Left cardiac atrium (tissue), 4 donors: ENCODE data around the gene CNTD1. TPM values are rescaled to one million over a fixed set of nuclear protein-coding genes. Genes with fewer than 3 reads are reported as not detected.
"Not testable (repeated sequence)": the region's sequence is repeated elsewhere in the genome, so short reads cannot be mapped to it uniquely, and the experiment has no call there.

Experiments
- ATAC-seq, 2 donors: fragments of 200-7000 bp; cut with Tn5 transposase; one replicate each; pipeline ENCODE4 v1.9.1; 2020; ENCODE audit warnings: mild to moderate bottlenecking in 2 of 2, moderate library complexity in 2 of 2
- DNase-seq: peaks from one replicate; pipeline ENCODE4 v3.0.0-alpha.2; 2020
- intact Hi-C, 2 donors: fragments of 100-400 bp; cut with DNase I; formaldehyde crosslinking; loops; one replicate each; pipeline versions ENCODE4 v1.14.1 to v1.15.1; 2022 to 2023
- total RNA-seq, 2 donors: library from RNA; stranded (reverse); fragmentation: NEBNext Ultra II Directional; extraction: Animal tissue kit (Norgen Biotek cat#: 25700); gene quantifications; one replicate each; pipeline ENCODE4 v1.2.1, GENCODE V29; 2021
- donor health status: DM: no; HTN: yes; CAD: no.
- donor health status: DM: no; HTN: yes; CAD: no; lungs with severe emphysema.
- donor health status: DM: yes; HTN: yes; CAD: no.
- donor health status: Dilated cardiomyopathy.

Gene CNTD1
- total RNA-seq, 2 donors from 2014 or later: 0.44 TPM; not detected in 1

DNA sequence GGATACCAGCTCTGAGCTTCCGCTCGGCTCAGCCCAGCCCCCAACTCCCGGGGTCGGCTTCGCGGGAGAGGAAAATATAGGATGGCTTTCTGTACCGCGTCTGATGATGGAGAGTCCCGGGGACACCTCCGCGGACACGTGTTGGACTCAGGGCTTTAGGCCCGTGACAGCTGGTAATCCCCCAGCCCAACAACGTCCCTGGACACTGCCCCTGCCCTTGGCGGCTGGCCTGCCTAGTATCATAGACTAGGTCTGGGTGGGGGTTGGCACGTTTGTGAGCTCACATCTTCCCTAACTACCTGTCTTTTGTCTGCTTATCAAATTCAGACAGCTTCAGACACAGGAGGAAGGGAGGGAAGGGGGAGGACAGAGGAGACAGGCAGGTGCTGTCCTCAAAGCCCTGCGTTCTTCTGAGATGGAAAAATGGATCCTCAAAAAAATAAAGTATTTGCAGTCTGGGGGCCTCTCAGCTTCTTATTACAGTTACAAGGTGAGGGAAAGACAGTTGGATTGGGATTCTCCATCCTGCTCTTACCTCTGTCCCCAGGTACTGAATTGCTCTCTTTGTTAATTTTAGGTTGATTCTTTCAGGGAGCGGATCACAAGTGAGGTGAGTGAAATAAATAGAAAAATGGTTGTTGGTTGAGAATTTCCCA, 35.2 kb downstream of the CNTD1 start:
- ATAC-seq (peak; percentile 9 to 14), DNase-seq (no peak)
- intact Hi-C loops: no loop called here

DNA sequence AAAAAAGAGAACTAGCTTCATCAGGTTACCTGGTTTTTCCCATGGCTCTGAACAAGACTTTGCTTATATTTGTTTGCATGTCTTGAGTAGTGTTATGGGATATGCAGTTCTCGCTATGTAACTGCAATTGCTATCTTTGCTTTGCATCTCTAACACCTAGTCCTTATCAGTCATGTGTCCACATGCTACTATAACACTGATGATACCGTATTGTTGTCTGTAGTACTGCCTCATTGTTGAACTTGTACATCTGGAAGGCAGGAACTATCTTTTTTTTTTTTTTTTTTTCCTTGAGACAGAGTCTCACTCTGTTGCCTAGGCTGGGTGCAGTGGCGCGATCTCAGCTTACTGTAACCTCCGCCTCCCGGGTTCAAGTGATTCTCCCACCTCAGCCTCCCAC, 37.1 kb downstream of the CNTD1 start:
- intact Hi-C loops: no loop called here
- ATAC-seq: no peak
- no peak for DNase-seq

DNA sequence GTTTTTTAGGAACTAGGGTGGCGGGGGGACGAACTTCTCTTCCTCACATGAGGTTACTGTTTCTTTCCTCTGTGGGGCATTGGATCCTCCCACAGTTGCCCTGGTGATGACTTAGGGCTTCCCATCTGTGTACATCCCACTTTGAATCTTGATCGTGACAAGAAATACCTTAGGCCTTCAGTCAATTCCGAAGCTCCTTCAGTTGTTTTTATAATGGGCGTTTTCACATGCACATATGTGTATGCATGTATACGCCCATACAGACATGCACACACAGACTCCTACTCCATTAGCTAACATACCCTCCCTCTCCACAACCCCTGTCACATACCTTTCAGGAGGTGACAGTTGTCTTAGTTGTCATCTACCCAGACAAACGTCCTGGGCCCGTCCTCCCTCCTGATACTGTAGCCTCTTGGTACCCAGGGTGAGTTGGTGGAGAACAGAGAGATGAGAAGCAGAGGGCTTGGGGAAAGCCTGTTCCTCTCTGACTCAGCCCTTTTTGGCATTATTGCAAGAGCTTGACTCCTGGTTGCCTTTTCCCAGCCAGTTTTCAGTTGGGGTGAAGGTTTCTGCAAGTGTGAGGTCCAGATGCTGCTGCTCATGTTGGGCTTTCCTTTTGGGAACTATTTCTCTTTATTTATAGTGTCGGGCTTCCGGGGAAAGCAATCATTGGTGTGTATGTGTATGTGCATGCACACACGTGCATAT, 43.5 kb downstream of the CNTD1 start:
- no peak for ATAC-seq
- no peak for DNase-seq
- intact Hi-C loops: loop anchor here (2.0 to 5.0 kb wide), 2 partner anchors 95 kb away; no protein-coding TSS in a partner anchor

DNA sequence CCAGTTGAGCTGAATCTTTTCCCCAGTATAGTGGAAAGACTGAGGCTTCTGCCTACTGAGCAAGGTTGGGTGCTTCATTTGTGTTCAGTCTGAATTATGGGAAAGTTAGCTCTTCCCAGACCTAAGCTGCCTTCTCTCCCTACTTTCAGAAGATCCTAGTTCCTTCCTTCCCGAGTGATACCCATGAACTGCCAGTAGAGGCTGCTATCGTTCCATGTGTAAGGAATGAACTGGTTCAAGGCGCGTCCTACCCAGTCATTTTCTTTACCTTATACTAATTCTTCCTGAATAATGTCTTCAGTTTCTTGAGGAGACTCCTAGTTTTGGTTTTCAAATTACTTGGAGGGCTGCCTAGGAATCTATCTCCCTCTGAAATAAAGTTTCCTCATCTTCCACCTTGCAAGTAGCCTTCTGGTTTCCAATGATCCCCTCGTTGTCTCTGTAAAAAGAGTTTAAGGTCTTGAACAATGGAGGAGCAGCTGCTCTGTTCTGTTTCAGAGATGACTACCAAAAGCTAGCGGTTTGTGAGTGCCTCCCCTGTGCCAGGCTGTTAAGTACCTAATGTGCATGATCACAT, 44.8 kb downstream of the CNTD1 start:
- intact Hi-C loops: loop anchor here (2.0 to 5.0 kb wide), 2 partner anchors 93 to 94 kb away; no protein-coding TSS in a partner anchor
- ATAC-seq (peak; percentile 63 to 69), DNase-seq (no peak)

DNA sequence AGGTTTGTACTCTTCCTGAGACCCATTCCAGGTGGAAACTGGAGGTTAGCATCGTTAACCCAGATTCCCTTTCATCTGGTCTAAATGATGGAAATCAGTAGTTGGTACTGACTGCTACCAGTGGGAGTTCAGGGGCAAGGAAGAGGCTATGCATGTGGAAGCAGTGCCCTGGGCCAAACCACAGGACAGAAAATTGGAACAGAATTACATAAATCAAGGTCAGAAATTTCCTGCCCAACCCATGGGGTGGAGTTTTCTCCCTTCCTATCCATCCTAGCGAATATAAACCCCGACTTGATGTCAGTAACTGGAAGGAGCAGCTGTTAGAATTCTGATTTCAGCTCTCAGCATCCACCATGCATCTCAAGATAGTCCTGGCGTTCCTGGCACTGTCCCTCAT, 45.6 kb downstream of the CNTD1 start, which contains the start of gene AOC2:
TSS of gene AOC2 (plus strand) at position 310 of the 400 bp plus-strand sequence. CDS start at position 357, 47 bp downstream.
- DNase-seq (no peak), ATAC-seq (no peak)
- intact Hi-C loops: loop anchor here in 1 of 2 donors (5.0 kb wide), 1 partner anchor 93 kb away; no protein-coding TSS in a partner anchor

DNA sequence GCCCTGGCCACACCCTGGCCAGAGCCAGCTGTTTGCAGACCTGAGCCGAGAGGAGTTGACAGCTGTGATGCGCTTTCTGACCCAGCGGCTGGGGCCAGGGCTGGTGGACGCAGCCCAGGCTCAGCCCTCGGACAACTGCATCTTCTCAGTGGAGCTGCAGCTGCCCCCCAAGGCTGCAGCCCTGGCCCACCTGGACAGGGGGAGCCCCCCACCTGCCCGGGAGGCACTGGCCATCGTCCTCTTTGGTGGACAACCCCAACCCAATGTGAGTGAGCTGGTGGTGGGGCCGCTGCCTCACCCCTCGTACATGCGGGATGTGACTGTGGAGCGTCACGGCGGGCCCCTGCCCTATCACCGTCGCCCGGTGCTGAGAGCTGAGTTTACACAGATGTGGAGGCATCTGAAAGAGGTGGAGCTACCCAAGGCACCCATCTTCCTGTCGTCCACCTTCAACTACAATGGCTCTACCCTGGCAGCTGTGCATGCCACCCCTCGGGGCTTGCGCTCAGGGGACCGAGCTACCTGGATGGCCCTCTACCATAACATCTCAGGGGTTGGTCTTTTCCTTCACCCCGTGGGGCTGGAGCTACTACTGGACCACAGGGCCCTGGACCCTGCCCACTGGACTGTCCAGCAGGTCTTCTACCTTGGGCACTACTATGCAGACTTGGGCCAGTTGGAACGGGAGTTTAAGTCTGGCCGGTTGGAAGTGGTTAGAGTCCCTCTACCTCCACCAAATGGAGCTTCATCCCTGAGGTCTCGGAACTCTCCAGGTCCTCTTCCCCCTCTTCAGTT, 46.3 kb downstream of the CNTD1 start:
- DNase-seq: no peak
- ATAC-seq: no peak
- intact Hi-C loops: loop anchor here in 1 of 2 donors (5.0 kb wide), 1 partner anchor 92 kb away; no protein-coding TSS in a partner anchor

DNA sequence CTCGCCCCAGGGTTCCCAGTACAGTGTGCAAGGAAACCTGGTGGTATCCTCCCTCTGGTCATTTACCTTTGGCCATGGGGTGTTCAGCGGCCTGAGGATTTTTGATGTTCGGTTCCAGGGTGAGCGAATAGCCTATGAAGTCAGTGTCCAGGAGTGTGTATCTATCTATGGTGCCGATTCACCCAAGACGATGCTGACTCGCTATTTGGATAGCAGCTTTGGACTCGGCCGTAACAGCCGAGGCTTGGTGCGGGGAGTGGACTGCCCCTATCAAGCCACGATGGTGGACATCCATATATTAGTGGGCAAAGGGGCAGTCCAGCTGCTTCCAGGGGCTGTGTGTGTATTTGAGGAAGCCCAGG, 46.9 kb downstream of the CNTD1 start:
- ATAC-seq: no peak
- intact Hi-C loops: no loop called here

DNA sequence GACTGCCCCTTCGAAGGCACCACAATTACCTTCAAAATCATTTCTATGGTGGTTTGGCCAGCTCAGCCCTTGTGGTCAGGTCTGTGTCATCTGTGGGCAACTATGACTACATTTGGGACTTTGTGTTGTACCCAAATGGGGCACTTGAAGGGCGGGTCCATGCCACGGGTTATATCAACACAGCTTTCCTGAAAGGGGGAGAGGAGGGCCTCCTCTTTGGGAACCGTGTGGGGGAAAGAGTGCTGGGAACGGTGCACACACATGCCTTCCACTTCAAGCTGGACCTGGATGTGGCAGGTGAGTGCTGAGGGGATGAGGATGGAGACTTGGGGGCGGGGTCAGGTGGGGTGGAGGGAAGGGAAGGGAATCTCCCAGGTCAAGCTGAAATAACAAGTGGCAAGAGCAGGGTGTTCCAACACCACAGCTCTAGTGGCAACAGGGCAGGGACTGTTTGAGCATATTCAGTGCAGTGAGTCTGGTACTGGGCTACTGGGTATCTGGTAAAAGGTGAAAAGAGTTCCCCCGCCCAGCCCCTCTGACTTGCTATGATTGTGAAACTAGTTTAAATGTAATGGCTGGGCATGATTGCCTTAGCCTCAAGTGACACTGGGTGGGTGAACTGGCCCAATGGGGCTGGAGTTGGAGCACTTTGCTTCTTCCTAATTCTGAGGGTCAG, 47.4 kb downstream of the CNTD1 start:
- intact Hi-C loops: no loop called here
- ATAC-seq (peak in 1 of 2 donors; percentile 40), DNase-seq (no peak)

More for the DNA sequence above, 46.9 kb downstream of the CNTD1 start:
- DNase-seq: no peak

DNA sequence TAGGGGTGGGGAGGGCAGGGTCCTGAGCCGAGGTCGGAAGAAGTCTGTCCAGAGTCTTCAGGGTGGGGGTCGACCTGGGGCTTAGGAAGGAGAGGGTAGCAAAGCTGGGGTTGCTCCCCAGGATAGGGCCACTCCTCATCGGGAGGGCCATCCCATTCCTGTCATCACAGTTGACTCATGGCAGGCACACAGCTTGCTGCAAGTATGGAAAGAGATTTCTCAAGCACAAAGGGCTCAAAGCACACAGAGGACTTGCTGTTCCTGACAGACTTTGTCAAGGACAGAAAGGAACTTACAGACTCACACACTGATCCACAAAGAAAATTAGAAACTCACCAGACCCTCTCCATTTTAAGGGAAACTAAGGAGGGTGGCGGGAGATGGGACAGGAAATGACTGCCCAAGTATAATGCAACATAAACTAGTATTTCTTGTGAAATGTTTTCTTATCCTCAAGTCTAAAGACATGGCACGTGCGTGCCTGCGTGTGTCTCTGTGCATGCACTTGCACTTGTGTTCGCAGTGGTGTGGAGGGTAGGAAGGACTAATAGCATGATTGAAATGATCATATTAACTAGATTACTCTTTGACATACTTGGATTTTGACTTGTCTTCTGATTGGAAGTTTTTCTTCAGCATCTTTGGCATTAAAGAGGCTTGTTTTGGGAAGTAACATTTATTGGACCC, 48.1 kb downstream of the CNTD1 start:
- DNase-seq: peak; percentile 44

DNA sequence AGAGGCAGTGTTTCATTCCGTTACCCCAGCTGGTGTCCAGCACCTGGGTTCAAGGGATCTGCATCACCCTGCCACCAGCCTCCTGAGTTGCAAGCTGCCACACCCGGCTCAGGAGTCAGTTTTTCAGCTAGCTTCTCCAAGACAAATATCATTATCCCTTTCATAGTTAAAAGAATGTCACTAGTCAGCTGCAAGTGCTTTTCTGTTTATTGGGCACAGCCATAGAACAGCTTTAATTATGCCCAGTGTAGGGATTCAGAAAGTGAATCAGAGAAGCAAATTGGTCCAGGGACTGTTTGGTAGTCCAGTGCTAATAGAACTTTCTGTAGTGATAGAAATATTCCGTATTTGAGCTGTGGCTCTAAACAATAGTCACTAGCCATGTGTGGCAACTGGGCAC, 49.4 kb downstream of the CNTD1 start:
- ATAC-seq (no peak), DNase-seq (no peak)
- intact Hi-C loops: no loop called here

More for the DNA sequence above, 48.1 kb downstream of the CNTD1 start:
- peak; percentile 24 to 28 for ATAC-seq
- intact Hi-C loops: no loop called here

DNA sequence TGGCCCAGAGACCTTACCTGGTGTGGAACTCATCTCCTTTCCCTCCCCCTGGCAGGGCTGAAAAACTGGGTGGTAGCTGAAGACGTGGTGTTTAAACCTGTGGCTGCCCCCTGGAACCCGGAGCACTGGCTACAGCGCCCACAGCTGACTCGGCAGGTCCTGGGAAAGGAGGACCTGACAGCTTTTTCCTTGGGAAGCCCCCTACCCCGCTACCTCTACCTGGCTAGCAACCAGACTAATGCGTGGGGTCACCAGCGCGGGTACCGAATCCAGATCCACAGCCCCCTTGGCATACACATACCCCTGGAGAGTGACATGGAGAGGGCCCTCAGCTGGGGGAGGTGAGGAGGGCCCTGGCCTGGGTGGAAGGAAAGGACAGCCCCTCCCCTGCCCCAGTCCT, 50.4 kb downstream of the CNTD1 start:
- intact Hi-C loops: no loop called here
- no peak for DNase-seq
- no peak for ATAC-seq

DNA sequence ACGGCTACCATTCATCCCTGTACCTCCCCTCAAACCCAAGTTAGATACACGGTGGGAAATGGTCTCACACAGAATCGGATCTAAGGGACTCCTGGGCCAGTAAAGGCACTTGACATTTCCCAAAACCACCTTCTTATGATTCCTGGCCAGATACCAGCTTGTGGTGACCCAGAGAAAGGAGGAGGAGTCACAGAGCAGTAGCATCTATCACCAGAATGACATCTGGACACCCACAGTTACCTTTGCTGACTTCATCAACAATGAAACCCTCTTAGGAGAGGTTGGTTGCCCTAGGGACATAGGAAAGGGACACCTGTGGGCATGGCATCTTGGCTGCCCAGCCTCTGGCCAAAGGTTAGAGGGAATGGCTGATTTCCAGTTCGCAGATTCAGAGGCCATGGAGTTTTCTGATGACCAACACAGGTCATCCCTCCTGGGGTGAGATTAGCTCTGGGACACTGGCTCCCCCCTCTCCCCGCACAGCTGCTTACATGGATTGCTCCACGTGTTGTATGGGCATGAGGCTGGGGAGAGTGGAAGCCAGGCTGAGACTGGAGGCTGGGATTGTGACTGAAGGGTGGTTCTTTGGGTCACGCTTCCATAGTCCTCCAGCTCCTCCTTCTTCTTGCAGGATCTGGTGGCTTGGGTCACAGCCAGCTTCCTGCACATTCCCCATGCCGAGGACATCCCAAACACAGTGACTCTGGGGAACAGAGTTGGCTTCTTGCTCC, 51.0 kb downstream of the CNTD1 start:
- intact Hi-C loops: no loop called here

DNA sequence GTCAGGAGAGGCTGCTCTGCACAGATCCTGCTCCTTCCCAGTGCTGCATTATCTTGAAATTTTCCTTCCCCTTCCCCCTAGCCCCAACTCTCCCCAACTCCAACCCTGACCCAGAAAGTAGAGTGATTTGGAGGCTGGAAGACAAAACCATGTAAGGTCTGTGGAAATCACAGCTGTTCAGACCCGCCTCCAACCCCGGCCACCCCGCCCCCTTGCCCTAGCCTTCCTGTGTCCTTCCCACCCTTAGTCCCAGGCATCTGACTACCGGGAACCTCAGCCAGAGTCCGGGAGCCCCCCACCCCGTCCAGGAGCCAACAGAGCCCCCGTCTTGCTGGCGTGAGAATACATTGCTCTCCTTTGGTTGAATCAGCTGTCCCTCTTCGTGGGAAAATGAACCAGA, 52.3 kb downstream of the CNTD1 start, which contains the start of gene AOC3:
TSS of gene AOC3 (plus strand) at position 246 of the 400 bp plus-strand sequence. CDS start at position 391, 145 bp downstream.
- peak; percentile 54 for DNase-seq
- ATAC-seq: peak; percentile 49 to 58
- intact Hi-C loops: no loop called here

More for the DNA sequence above, 51.0 kb downstream of the CNTD1 start:
- peak in 1 of 2 donors; percentile 36 for ATAC-seq
- no peak for DNase-seq

DNA sequence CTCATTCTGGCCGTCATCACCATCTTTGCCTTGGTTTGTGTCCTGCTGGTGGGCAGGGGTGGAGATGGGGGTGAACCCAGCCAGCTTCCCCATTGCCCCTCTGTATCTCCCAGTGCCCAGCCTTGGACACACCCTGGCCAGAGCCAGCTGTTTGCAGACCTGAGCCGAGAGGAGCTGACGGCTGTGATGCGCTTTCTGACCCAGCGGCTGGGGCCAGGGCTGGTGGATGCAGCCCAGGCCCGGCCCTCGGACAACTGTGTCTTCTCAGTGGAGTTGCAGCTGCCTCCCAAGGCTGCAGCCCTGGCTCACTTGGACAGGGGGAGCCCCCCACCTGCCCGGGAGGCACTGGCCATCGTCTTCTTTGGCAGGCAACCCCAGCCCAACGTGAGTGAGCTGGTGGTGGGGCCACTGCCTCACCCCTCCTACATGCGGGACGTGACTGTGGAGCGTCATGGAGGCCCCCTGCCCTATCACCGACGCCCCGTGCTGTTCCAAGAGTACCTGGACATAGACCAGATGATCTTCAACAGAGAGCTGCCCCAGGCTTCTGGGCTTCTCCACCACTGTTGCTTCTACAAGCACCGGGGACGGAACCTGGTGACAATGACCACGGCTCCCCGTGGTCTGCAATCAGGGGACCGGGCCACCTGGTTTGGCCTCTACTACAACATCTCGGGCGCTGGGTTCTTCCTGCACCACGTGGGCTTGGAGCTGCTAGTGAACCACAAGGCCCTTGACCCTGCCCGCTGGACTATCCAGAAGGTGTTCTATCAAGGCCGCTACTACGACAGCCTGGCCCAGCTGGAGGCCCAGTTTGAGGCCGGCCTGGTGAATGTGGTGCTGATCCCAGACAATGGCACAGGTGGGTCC, 52.9 kb downstream of the CNTD1 start:
- intact Hi-C loops, DNase-seq: not testable (repeated sequence)
- peak in 1 of 2 donors; percentile 13 for ATAC-seq

DNA sequence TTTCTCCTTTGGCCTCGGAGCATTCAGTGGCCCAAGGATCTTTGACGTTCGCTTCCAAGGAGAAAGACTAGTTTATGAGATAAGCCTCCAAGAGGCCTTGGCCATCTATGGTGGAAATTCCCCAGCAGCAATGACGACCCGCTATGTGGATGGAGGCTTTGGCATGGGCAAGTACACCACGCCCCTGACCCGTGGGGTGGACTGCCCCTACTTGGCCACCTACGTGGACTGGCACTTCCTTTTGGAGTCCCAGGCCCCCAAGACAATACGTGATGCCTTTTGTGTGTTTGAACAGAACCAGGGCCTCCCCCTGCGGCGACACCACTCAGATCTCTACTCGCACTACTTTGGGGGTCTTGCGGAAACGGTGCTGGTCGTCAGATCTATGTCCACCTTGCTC, 53.7 kb downstream of the CNTD1 start:
- intact Hi-C loops: no loop called here

DNA sequence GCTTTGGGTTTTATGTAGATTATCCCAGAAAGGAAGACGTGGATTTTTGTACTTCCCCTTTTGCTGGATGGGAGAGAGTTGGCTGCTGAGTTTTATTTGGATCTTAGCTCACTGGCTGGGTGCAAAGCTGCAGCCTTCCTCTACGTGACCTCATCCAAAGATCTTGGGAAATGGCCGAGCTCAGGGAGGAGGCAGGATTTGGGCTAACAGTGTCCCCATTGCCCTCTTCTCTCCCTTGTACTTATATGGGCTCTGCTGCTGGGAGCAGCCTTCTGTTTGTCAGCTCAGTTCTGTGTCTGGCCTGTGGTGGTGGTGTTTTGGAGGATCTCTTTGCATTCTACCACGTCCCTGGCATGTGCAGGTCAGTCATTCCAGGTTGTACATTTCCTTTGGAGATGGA, 54.3 kb downstream of the CNTD1 start:
- intact Hi-C loops: no loop called here
- ATAC-seq (peak; percentile 34 to 40), DNase-seq (no peak)

More for the DNA sequence above, 53.7 kb downstream of the CNTD1 start:
- no peak for ATAC-seq
- DNase-seq: no peak
